ENCODE measurements around the gene HS6ST2.
"Not testable (repeated sequence)": the region's sequence is repeated elsewhere in the genome, so short reads cannot be mapped to it uniquely, and the experiment has no call there.

Gene HS6ST2

GRCh38 chrX:132940727-132941327 is 17.6 kb downstream of the HS6ST2 start:
- no peak for DNase-seq (ENCODE audit: low read depth in 2 of 2)

GRCh38 chrX:132933170-132933569 is 25.3 kb downstream of the HS6ST2 start:
- DNase-seq (ENCODE audit: low read depth in 2 of 2) = no peak

- DNase-seq (ENCODE audit: low read depth in 2 of 2) = no peak
These were observed 34.0 kb downstream of the HS6ST2 start for GRCh38 chrX:132924426-132924825.

- DNase-seq (ENCODE audit: low read depth in 2 of 2) = no peak
These were observed 39.9 kb downstream of the HS6ST2 start for GRCh38 chrX:132918523-132918922.

GRCh38 chrX:132916349-132916748 is 42.1 kb downstream of the HS6ST2 start:
- no peak for DNase-seq (ENCODE audit: low read depth in 2 of 2)

- DNase-seq (ENCODE audit: low read depth in 2 of 2) = no peak
These were observed 48.8 kb downstream of the HS6ST2 start for GRCh38 chrX:132909643-132910042.

- DNase-seq (ENCODE audit: low read depth in 2 of 2) = no peak
These were observed 49.5 kb downstream of the HS6ST2 start for GRCh38 chrX:132908891-132909290.

- no peak for DNase-seq (ENCODE audit: low read depth in 2 of 2)
These were observed 57.7 kb downstream of the HS6ST2 start for GRCh38 chrX:132900633-132901293.

GRCh38 chrX:132887569-132887968 is 70.9 kb downstream of the HS6ST2 start:
- no peak for DNase-seq (ENCODE audit: low read depth in 2 of 2)

- no peak for DNase-seq (ENCODE audit: low read depth in 2 of 2)
These were observed 75.0 kb downstream of the HS6ST2 start for GRCh38 chrX:132883358-132883915.

- not testable (repeated sequence) for DNase-seq (ENCODE audit: low read depth in 2 of 2)
These were observed 77.7 kb downstream of the HS6ST2 start for GRCh38 chrX:132880753-132881152.

GRCh38 chrX:132877954-132878536 is 80.4 kb downstream of the HS6ST2 start:
- no peak for DNase-seq (ENCODE audit: low read depth in 2 of 2)

GRCh38 chrX:132876523-132877338 is 81.7 kb downstream of the HS6ST2 start:
- no peak for DNase-seq (ENCODE audit: low read depth in 2 of 2)

GRCh38 chrX:132875650-132876522 is 82.5 kb downstream of the HS6ST2 start:
- no peak for DNase-seq (ENCODE audit: low read depth in 2 of 2)

- no peak for DNase-seq (ENCODE audit: low read depth in 2 of 2)
These were observed 95.9 kb downstream of the HS6ST2 start for GRCh38 chrX:132862562-132862961.

GRCh38 chrX:132861076-132861475 is 97.4 kb downstream of the HS6ST2 start:
- DNase-seq (ENCODE audit: low read depth in 2 of 2) = no peak

GRCh38 chrX:132860200-132860599 is 98.2 kb downstream of the HS6ST2 start:
- no peak for DNase-seq (ENCODE audit: low read depth in 2 of 2)

GRCh38 chrX:132858018-132858417 is 100.4 kb downstream of the HS6ST2 start:
- no peak for DNase-seq (ENCODE audit: low read depth in 2 of 2)

- DNase-seq (ENCODE audit: low read depth in 2 of 2) = no peak
These were observed 102.6 kb downstream of the HS6ST2 start for GRCh38 chrX:132855780-132856341.

- no peak for DNase-seq (ENCODE audit: low read depth in 2 of 2)
These were observed 105.4 kb downstream of the HS6ST2 start for GRCh38 chrX:132853040-132853439.

Measured in stimulated activated CD4-positive, alpha-beta T cell treated with anti-CD3 and anti-CD28 coated beads, Interleukin-12 subunit alpha, Interleukin-12 subunit beta, amount 100 ng/mL, for 24 hours (primary cell).